ENCODE measurements around the gene SPRR2B. TPM values are rescaled to one million over a fixed set of nuclear protein-coding genes. Genes with fewer than 3 reads are reported as not detected.
"Not testable (repeated sequence)": the region's sequence is repeated elsewhere in the genome, so short reads cannot be mapped to it uniquely, and the experiment has no call there.

SPRR2B gene
- total and polyA plus RNA-seq, 2 of the 13 experiments (the other 11 are each of a cell fraction or from before 2014, with no cell fraction given) = not detected

- TF ChIP-seq ZNF251 (CRISPR knock-in tag; IDR thresholded peaks at IDR 0.05) = no peak
- no peak for TF ChIP-seq GATA4 (IDR thresholded peaks at IDR 0.05; ENCODE audit: borderline replicate concordance, low read depth)
Measured at GRCh38 chr1:153024413-153024812, 47.0 kb downstream of the SPRR2B start (continued).

DNA sequence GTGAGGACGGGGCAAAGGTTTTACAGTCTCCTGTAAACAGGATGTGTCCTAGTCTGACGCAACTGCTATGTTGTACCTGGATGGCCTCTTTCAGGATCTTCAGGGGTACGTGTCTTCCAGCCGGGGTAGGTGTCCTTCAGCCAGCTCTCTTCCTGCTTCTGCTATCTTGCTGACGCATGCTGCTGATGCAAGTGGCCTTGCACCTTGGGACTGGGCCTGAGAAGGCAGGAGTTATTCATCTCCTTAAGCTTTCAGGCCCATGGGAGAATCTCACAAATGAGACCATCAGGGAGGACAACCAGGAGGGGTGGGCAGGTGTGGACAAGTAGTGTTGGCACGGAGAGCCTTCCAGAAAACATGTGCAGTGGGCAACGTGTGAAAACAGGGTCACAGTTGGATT is 48.3 kb downstream of the SPRR2B start:
- TF ChIP-seq ATF5 (CRISPR knock-in tag; IDR thresholded peaks at IDR 0.05; ENCODE audit: low read depth) = no peak
- no peak for TF ChIP-seq MAFF (IDR thresholded peaks at IDR 0.05; ENCODE audit: low read depth, low read length)
- TF ChIP-seq ZFP41 (CRISPR knock-in tag; IDR thresholded peaks at IDR 0.05; ENCODE audit: borderline replicate concordance) = no peak
- TF ChIP-seq MEIS1 (CRISPR knock-in tag; IDR thresholded peaks at IDR 0.05; ENCODE audit: borderline replicate concordance) = no peak
- no peak for TF ChIP-seq ZNF230 (CRISPR knock-in tag; IDR thresholded peaks at IDR 0.05)
- TF ChIP-seq ZNF503 (CRISPR knock-in tag; IDR thresholded peaks at IDR 0.05) = no peak
- TF ChIP-seq, protein P1, sequence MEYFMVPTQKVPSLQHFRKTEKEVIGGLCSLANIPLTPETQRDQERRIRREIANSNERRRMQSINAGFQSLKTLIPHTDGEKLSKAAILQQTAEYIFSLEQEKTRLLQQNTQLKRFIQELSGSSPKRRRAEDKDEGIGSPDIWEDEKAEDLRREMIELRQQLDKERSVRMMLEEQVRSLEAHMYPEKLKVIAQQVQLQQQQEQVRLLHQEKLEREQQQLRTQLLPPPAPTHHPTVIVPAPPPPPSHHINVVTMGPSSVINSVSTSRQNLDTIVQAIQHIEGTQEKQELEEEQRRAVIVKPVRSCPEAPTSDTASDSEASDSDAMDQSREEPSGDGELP (IDR thresholded peaks at IDR 0.05; ENCODE audit: borderline replicate concordance, low read depth) = no peak
- CTCF ChIA-PET (ENCODE audit: low intra/inter-chr PET ratio, low total read pairs) = no interaction called here
- POLR2A ChIA-PET = no interaction called here

GRCh38 chr1:153022340-153022739 is 49.1 kb downstream of the SPRR2B start:
- H3K4me1 ChIP-seq (ENCODE audit: insufficient read depth, low read length); DNase-seq (ENCODE audit: low spot score); H3K27ac ChIP-seq (ENCODE audit: extremely low read length, insufficient read depth, low read length); CTCF ChIA-PET (ENCODE audit: low intra/inter-chr PET ratio, low total read pairs); H3K27me3 ChIP-seq (ENCODE audit: control insufficient read depth in 1 of 2, insufficient read depth in 2 of 2, low read length in 2 of 2); H2AFZ ChIP-seq (ENCODE audit: low read length); intact Hi-C loops (cut with micrococcal nuclease; ENCODE audit: unreplicated experiment); H3K9ac ChIP-seq (ENCODE audit: insufficient read depth, low read depth, low read length); H3K4me3 ChIP-seq (replicated peaks in 1 of 3; ENCODE audit: insufficient read depth in 1 of 3, low read depth in 2 of 3, low read length in 3 of 3); H3K9me3 ChIP-seq (ENCODE audit: low read length); POLR2A ChIA-PET; H3K4me2 ChIP-seq (ENCODE audit: low read depth, low read length); H3K79me2 ChIP-seq (ENCODE audit: insufficient read depth, low read length); BruUV-seq (replicated peaks); H3K36me3 ChIP-seq (replicated peaks in 1 of 2; ENCODE audit: control insufficient read depth in 1 of 2, insufficient read depth in 2 of 2, low read length in 2 of 2); FAIRE-seq; ATAC-seq; H4K20me1 ChIP-seq (ENCODE audit: insufficient read depth, low read length); in situ Hi-C loops (cut with HindIII; ENCODE audit: extremely low pct_ligation_motif_present, low pct_unique_long_range_greater_than_20kb): not testable (repeated sequence)
- 39% methylated on average over 9 of the region's 9 CpGs for WGBS (ENCODE audit: low lambda C conversion rate)

More for the DNA sequence above, 48.3 kb downstream of the SPRR2B start:
- no TSS peak for BruUV-seq (replicated peaks)
- H3K79me2 ChIP-seq (ENCODE audit: insufficient read depth, low read length) = no peaks in the 10 kb centered on the region
- no peak overlapping the region for H2AFZ ChIP-seq (ENCODE audit: low read length)
- no peak overlapping the region for H3K4me3 ChIP-seq (replicated peaks in 1 of 3; ENCODE audit: insufficient read depth in 1 of 3, low read depth in 2 of 3, low read length in 3 of 3)
- no peak for ATAC-seq
- H3K36me3 ChIP-seq (replicated peaks in 1 of 2; ENCODE audit: control insufficient read depth in 1 of 2, insufficient read depth in 2 of 2, low read length in 2 of 2) = no peaks in the 10 kb centered on the region
- intact Hi-C loops (cut with micrococcal nuclease; ENCODE audit: unreplicated experiment) = no loop called here
- in situ Hi-C loops (cut with HindIII; ENCODE audit: extremely low pct_ligation_motif_present, low pct_unique_long_range_greater_than_20kb) = no loop called here
- H3K4me1 ChIP-seq (ENCODE audit: insufficient read depth, low read length) = no peaks in the 10 kb centered on the region
- WGBS (ENCODE audit: low lambda C conversion rate) = 23% methylated on average over 3 of the region's 7 CpGs
- H3K9ac ChIP-seq (ENCODE audit: insufficient read depth, low read depth, low read length) = no peak overlapping the region
- no peaks in the 10 kb centered on the region for H3K27me3 ChIP-seq (ENCODE audit: control insufficient read depth in 1 of 2, insufficient read depth in 2 of 2, low read length in 2 of 2)
- H3K9me3 ChIP-seq (ENCODE audit: low read length) = no peaks in the 10 kb centered on the region
- H4K20me1 ChIP-seq (ENCODE audit: insufficient read depth, low read length) = no peaks in the 10 kb centered on the region
- no peak for DNase-seq (ENCODE audit: low spot score)
- FAIRE-seq = no peak
- no peak overlapping the region; the same call in 1 of the 2 replicates for H3K4me2 ChIP-seq (ENCODE audit: low read depth, low read length)
- no peak overlapping the region for H3K27ac ChIP-seq (ENCODE audit: extremely low read length, insufficient read depth, low read length)

All from HepG2 (cell line).